NCI-H446 treated with DMSO at 0.1 percent for 48 hours (cell line): ENCODE data around the gene SEMA6A.
"Not testable (repeated sequence)": the region's sequence is repeated elsewhere in the genome, so short reads cannot be mapped to it uniquely, and the experiment has no call there.

Experiments used
- DNase-seq: peaks from one replicate; lab custom pipeline; 2025; lab: John Stamatoyannopoulos, UW

Gene SEMA6A

DNA sequence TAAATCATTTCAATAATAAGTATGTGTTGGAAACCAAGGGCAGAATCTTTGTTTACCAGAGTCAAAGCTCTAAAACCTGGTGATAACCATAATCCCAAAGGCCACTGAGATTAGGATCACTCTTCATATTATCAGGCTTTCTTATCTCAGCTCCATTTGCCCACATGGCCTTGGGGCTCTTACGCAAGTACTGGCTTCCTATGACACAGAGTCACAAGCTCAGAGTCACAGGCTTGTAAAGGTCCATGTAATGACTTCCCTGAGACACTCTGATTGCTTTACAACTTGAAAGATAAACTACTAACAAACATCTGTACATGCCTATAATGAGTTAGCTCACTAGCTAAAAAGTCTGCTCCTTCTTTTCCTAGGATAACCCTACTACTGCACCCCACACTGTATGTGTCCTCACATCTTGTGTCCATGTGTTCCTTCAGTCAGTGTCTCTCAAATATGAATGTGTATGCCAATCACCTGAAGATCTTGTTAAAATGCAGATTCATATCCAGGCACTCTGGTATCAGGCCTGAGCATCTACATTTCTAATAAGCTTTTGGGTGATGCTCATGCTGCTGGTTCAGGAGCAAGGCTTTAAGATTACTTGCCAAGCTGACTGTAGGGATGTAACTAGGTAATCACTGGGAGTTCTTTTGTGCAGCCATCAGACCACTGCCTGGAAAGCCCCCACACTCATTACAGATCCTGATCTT, 28.4 kb downstream of the SEMA6A start:
- no peak for DNase-seq

DNA sequence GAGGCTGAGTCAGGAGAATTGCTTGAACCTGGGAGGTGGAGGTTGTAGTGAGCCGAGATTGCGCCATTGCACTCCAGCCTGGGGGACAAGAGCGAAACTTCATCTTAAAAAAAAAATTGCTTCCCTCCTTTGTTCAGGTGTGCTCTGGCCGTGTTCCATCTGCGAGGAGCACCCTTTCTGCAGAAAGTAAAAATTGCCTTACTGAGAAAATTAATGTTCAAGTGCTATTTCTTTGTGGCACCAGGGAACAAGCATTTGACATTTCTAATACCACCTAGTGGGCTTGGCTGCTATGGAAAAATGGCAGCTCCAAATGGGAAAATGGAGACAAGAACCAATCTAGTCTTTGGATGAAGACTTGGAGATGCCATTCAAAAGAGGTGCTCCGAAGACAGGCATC, 29.2 kb downstream of the SEMA6A start:
- DNase-seq, result not testable (repeated sequence)

DNA sequence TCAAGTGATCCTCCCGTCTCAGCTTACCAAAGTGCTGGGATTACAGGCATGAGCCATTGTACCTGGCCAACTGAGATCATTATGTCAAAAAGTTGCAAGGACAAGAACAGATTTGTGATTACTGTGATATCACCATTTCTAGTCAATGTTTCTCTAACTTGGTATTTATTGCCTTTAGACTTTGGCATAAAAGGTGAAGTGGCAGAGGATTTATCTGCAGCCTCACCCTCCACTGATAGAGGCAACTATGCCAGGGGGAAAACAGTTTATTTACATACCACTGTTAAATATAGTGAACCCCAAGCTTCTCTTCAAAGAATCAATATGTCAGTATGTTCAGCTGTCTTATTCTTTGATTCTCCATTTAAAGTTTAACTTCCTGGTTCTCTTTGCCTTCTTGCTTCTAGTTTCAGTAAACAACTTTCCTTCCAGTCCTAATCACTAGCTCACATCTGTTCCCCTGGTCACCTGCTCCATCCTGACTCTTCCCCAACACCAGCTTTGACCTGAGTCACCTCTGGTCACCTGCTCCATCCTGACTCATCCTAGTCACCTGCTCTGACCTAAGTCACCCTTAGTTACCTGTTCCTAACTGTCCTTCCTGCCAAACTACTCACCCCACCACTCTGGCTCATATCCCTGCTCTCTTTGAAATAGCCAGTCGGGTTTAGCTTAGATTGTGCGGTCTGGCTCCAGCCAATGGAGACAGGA, 29.9 kb downstream of the SEMA6A start:
- DNase-seq, result no peak

DNA sequence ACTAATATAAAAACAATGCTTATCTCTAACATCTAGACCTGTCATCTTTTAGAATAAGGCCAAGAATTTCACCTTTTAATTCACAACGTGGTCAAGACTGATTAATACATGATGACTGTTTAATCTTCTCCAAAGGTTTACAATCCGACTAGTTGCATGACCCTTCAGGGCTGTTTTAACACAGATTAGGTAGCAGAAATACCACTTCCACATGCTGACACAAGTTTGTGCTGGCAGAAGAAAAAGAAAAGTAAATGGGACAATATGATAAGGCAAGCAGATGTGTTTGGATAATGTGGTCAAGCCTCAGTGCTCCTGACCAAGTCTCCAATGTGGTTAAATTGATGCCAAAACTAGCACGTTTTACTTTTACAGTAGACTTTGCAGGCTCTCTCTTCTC, 31.1 kb downstream of the SEMA6A start:
- peak; percentile 25 for DNase-seq

DNA sequence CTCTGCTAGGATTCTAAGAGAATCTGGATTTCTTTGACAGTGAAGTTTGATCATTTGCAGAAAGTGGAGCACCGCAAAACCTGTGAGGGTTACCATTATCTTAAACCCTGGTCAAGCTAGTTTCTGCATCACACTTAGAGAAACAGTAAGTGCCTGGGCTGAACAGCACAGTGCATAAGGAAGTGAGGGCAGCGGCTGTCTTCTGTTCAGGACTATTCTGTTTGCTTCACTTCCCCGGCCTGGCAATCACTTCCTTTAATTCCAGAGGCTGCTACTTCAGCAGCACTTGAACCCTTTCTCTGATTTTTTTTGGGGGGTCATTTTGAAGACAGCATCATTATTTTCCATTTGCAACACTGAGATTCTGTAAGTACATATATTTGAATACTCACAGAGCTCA, 32.0 kb downstream of the SEMA6A start:
- DNase-seq, result no peak

DNA sequence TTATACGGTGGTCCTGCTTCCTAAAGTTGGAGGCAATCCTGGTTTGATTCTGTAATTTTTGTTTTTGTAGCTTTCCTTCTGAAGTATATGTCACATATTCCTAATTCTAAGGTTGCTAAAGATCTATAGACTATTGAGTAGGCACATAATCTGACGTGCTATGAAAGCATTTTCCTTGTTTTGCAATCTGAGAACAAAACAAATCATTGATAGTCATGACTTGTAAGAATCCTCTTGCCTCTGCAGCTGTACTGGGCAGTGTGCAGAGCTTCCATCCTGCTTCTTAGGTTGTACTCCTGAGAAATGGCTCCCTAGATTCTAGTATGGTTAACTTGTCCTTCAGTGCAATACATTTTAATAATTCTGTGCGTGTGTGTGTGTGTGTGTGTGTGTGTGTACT, 35.4 kb downstream of the SEMA6A start:
- DNase-seq, result no peak

DNA sequence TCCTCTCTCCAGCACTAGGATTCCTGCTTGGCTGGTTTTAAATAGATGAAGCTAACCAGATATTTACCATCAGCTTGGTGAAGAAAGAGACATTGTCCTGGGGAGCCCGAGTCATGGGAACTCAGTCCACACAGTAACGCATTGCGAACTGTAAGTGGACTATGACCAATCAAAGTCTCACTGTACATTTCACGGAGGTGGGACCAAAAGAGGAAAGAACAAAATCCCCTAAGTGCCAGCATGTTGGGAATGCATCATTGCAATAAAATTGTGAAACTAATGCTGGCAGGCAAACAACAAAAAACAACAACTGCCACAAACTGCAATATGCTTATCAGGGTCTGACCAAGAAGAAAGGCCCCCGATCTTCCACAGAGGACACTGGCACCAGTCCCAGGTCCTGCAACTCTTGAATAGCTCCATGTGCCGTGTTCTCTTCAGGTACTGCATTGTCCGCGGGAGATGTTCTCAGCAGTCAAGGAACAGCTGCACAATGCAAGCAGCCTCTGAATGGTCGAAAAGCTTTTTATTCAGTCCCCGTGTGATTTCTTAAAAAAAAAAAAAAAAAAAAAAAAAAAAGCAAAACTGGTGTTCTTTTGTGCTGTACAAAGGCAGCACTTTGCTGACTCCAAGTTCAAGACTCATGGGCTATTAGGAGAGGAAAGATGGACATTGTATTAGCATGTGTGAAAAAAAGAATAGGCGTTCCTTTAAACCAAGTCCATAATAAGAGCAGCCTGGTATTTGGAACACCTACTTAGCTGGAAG, 38.1 kb downstream of the SEMA6A start:
- DNase-seq, result no peak

DNA sequence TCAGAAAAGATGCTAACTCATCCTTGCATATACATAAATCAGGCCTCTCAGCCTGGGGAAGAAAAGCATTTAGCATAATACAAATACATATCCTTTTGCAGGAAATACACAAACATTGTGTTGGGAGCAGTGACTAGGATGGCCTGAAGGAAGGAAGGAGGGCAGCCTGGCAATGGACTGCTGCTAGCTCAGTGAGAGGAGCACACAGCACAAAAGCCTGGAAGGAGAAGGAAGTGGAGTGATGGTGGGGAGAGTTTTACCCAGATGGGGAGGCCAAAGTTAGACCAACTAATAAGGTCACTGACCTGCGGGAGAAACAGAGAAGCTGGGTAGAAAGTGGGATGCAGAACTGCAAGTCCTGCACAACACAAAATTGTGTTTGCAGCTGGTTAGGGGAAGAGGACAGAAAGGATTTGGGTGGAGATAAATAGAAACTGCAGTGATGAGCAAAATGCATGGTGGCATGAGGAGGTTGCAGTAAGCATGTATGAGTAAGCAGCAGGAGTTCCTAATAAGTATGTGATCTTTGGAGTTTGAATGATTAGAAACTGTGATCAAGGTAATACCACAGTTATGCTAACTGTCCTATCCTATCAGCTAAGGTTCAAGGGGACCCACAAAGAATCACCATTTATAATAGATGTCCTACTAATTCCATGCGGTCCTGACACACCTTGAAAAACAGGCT, 39.5 kb downstream of the SEMA6A start:
- DNase-seq, result no peak

DNA sequence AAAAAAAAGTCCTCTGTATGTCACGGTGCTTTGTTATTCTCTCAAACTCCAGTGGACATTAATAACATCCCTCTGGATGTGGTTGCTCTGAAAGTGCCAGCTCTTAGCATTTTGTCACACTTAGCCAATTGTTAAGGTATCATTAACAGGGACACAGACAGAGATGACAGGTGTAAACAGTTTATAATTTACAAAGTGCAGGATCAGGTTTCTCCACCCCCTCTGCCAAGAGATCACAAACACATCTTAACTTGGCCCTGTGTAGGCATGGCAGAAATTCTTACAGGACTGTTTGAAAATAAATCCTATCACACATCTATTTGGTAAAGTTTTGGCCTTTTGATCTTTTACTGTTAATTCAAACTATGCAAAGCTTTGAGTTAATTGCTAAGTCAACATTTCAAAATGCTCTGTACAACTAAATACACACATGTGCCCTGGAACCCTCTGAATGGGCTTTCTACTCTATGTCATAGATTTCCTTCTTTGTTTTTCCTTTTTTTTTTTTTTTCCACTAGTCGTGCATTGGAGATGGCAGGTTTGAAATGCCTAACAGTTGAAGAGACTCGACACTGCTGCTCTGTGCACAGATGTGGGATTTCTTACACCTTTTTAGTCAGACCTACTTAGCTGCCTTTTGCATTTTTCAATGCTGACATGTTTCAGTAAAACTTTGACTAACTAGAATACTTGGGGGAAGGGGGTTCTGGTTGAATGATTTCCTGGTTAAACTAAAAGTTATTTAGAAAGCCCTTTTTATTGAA, 41.7 kb downstream of the SEMA6A start:
- no peak for DNase-seq

DNA sequence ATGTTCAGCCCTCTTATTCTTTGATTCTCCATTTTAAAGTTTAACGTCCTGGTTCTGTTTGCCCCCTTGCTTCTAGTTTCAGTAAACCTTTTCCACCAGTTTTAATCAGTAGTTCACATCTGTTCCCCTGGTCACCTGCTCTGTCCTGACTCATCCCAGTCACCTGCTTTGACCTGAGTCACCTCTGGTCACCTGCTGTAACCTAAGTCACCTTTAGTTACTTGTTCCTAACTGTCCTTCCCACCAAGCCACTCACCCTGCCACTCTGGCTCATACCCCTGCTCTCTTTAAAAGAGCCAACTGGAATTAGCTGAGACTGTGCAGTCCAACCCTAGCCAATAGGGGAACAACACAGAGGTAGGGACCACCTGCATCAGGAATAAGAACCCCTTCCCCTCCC, 43.0 kb downstream of the SEMA6A start:
- DNase-seq, result no peak

DNA sequence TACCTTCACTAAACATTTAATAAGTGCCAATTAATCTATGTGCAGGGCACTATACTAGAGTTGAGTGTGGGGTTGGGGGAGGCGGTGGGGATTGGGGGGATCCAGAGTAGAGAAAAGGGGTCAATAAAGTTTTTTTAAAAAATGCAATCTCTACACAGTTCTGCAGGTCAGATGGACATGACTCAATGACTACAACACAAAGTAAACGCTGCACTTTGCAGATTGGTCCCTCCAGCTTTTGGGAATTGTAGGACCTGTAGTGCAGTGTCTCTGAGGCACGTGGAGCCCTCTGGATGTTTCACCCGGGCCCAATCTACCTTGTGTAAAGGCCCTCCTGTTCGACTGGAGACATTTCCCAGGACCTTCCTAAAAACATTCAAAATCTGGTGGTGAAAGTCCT, 43.5 kb downstream of the SEMA6A start:
- no peak for DNase-seq

DNA sequence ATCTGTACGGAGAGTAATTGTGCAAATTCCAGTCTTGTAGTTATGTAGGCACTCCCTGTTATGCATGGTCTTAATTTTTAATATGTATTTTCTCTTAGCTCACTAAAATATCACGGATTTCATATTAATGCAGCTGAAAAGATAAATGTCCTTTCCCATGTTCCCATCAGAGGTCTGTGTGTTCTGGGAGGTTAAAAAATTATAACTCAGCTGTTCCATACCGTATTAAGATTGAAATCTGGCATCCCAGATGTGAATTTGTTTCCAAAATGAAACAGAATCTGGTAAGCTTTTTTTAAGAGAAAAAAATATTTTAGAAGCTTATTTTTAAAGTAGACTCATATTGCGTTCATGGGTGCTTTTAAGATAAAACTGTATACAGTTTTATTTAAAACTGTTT, 44.3 kb downstream of the SEMA6A start:
- no peak for DNase-seq

DNA sequence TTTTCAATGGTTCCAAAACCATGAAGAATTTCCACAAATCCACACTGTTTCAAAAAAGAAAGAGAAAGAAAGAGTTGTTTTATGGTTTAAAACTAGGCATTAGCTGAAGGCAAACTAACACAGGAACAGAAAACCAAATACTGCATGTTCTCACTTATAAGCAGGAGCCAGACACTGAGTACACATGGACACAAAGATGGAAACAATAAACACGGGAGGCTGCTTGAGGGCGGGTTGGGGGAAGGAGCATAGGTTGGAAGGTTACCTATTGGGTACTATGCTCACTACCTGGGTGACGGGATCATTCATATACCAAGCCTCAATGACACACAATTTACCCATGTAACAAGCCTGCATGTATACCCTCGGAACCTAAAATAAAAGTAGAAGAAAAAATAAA, 45.0 kb downstream of the SEMA6A start:
- no peak for DNase-seq

DNA sequence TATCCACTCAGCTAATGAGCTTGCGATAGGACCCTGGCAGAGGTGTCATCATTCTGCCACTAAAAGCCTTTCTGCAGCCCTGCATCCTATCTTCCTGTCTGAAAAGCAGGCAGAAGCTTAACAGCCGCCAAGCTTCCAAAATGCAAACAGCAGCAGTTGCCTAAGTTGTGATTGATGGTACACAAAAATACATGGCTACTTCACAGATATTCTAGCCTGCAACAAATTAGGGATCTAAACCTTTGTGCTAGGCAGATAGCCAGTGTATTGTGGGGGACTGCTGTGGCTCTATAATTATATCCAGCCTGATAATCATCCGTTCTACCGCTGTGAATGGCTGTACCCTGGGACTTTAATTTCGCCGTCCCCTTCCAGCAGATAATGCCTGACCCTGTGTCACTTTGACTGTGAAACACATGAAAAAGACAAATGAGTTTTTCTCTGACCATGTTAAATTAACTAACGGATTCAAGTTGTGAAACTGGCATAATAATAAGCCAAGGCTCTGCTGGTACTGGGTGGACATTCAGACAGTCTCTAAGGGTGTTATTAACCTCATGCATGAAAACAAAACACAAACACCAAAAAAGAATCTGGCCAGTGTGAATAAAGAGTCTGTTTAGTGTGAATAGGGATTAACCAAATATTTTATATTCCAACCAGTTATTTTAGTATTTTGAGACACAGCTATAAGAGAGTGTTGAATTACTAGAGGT, 45.9 kb downstream of the SEMA6A start:
- DNase-seq, result peak; percentile 43

DNA sequence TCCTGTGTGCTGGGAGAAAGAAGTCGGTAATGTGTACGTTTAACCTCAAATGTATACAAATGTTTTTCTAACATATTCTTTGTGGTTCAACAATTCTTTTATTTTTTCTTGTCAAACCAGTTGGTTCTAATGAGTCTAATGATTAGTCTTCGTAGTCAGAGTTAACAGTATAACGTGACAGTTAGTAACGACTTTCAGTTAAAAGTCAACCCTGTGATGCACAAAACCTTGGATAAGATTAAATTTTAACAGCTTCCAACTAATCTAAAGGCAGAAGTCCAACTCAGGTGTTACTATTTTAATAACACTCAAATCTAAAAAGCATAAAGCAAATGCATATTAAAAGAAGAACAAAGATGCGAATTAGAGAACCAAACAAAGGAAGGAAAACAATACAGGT, 47.0 kb downstream of the SEMA6A start:
- no peak for DNase-seq

DNA sequence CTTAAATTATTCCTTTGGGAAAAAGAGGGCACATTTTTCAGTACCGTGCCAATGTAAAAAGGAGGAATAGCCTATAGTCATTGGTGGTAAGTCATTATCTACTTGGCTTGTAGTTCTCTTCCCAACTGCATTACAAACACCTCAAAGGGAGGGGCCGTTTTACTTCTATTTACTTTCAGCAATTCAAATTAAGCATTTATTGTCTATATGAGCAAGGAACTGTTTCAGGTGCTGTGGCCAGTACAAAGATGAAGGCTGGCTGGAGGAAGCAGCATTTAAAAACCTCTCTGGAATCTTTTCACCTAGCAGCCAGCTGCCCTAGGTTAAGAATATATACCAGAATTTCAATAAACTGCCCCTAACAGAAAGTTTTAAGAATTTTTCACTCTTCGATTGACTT, 48.9 kb downstream of the SEMA6A start:
- DNase-seq, result no peak

DNA sequence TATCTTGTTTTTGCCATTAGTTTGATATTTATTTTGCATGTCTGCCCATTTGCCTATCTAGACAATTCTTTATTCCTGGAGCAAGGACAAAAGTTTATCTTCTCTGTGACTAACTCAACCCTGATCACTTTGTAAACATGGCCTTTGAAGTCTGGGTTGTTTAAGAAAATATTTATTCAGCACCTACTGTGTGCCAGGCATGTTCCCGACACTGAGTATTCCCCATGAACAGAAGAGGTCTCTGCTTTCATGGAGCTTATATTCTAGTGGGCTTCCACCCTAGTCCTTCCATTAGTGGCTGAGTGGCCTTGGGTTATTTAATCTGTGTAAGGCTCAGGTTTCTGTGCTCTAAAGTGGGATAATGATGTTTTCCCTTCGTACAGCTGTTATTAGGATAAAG, 49.7 kb downstream of the SEMA6A start:
- DNase-seq, result no peak

DNA sequence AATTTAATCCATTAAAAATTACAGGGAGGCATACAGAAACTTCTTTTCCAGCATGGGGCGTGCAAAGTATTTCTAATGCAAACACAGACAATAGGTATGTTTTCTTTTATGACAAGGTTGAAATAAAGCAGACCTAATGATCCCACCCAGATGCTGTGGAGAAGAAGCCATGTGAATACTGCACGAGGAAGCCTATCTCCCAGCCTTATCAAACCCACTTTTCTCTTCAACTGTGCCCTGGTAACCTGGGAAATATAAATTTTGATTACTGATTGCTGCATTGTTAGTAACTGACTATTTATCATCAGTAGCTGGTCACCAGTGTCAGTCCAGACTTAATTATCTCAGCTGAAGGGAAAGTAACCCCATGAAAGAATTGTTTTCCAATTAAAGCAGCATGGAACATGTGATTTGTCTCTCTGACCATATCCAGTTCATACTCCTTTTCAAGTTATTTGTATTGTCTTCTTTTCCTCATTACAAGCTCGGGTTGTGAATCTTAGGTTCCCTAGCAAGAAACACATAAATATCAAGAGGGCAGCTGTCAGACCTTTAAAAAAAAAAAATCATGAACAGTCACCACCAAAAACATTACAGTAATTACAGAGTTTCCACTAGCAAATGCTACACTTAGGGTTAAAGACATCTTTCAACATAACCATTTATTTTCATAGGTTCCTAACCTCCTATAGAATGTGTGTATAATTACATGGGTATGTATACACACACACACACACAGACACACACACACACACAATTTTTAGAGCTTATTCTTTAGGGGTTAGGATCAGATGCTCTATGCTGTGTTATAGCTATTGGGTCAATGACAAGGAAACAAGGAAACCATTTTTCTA, 50.3 kb downstream of the SEMA6A start:
- DNase-seq, result no peak

DNA sequence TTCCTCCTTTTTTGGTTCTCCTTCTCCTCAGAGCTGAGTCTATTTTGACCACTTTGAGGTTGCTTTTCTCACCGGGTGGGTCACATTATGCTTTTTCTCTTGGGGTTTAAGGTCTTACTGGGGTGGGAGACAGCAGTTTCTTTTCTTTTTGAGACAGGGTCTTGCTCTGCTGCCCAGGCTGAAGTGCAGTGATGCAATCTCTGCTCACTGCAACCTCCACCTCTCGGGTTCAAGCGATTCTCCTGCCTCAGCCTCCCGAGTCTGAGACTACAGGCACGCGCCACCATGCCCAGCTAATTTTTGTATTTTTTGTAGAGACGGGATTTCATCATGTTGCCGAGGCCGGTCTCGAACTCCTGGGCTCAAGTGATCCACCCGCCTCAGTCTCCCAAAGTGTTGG, 51.4 kb downstream of the SEMA6A start:
- not testable (repeated sequence) for DNase-seq
